ENCODE results near the gene CALML3.
"Not testable (repeated sequence)": the region's sequence is repeated elsewhere in the genome, so short reads cannot be mapped to it uniquely, and the experiment has no call there.

The CALML3 gene

GRCh38 chr10:5557799-5558771 is 33.3 kb downstream of the CALML3 start:
- Histone ChIP-seq H3K4me3 (ENCODE audit: insufficient read depth, low read depth, low read length) (no peak overlapping the region), H3K36me3 (ENCODE audit: control insufficient read depth, insufficient read depth, low read length) (no peaks in the 10 kb centered on the region), H3K27me3 (ENCODE audit: control insufficient read depth, insufficient read depth, low read length, poor library complexity, severe bottlenecking) (no peaks in the 10 kb centered on the region), H3K9me3 (ENCODE audit: control insufficient read depth, low read length) (no peaks in the 10 kb centered on the region), H3K4me1 (ENCODE audit: control insufficient read depth, insufficient read depth, low read length) (peaks cover 9% of the 10 kb centered on the region), H3K27ac (ENCODE audit: insufficient read depth, low read depth, low read length, poor library complexity, severe bottlenecking) (no peak overlapping the region)
- WGBS, 2 experiments: 91 to 92% methylated on average over 31 of the region's 31 CpGs

GRCh38 chr10:5559022-5559421 is 34.3 kb downstream of the CALML3 start:
- not testable (repeated sequence) for H3K36me3 ChIP-seq (ENCODE audit: control insufficient read depth, insufficient read depth, low read length); H3K4me1 ChIP-seq (ENCODE audit: control insufficient read depth, insufficient read depth, low read length); H3K27ac ChIP-seq (ENCODE audit: insufficient read depth, low read depth, low read length, poor library complexity, severe bottlenecking); H3K27me3 ChIP-seq (ENCODE audit: control insufficient read depth, insufficient read depth, low read length, poor library complexity, severe bottlenecking); H3K4me3 ChIP-seq (ENCODE audit: insufficient read depth, low read depth, low read length); H3K9me3 ChIP-seq (ENCODE audit: control insufficient read depth, low read length)
- 88 to 91% methylated on average over 9 of the region's 9 CpGs for WGBS, 2 experiments

GRCh38 chr10:5559642-5560141 is 34.9 kb downstream of the CALML3 start:
- Histone ChIP-seq H3K4me3 (ENCODE audit: insufficient read depth, low read depth, low read length) (no peak overlapping the region), H3K27me3 (ENCODE audit: control insufficient read depth, insufficient read depth, low read length, poor library complexity, severe bottlenecking) (no peaks in the 10 kb centered on the region), H3K27ac (ENCODE audit: insufficient read depth, low read depth, low read length, poor library complexity, severe bottlenecking) (no peak overlapping the region), H3K9me3 (ENCODE audit: control insufficient read depth, low read length) (no peaks in the 10 kb centered on the region), H3K36me3 (ENCODE audit: control insufficient read depth, insufficient read depth, low read length) (no peaks in the 10 kb centered on the region), H3K4me1 (ENCODE audit: control insufficient read depth, insufficient read depth, low read length) (peaks cover 9% of the 10 kb centered on the region)
- WGBS, 2 experiments: 82% methylated on average over 9 of the region's 9 CpGs

DNA sequence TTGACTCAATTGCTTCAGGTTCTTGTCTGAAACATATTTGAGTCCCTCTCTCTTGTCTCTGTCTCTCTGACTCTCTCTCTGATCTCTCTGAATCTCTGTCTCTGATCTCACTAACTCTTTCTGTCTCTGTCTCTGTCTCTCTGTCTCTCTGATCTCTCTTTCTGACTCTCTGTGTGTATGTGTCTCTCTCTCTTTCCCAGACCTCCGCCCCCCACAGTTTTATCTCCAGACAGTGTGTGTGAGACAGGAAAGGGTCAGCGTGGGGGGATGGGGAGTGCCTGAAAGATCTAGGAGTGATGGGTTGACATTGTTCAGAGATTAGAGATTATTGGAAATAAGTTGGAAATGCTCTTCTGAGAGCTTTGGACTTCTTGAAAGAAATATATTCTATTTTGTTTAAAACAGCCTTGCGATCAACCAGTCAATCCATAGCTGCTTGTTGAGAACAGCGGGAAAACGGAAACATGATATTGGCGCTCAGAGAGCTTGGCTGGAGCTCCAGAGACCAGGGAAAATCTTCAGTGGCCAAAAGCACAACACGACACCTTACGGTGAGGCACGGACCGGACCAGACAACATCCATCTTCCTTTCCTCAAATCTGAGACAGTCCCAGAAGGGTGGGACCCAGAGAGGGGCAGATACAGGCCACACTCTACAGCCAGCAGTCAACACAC is 35.5 kb downstream of the CALML3 start:
- Histone ChIP-seq H3K9me3 (ENCODE audit: control insufficient read depth, low read length) (no peaks in the 10 kb centered on the region), H3K4me3 (ENCODE audit: insufficient read depth, low read depth, low read length) (no peak overlapping the region), H3K27me3 (ENCODE audit: control insufficient read depth, insufficient read depth, low read length, poor library complexity, severe bottlenecking) (no peaks in the 10 kb centered on the region), H3K27ac (ENCODE audit: insufficient read depth, low read depth, low read length, poor library complexity, severe bottlenecking) (no peak overlapping the region), H3K4me1 (ENCODE audit: control insufficient read depth, insufficient read depth, low read length) (peaks cover 9% of the 10 kb centered on the region), H3K36me3 (ENCODE audit: control insufficient read depth, insufficient read depth, low read length) (no peaks in the 10 kb centered on the region)
- WGBS, 2 experiments: 90 to 91% methylated on average over 10 of the region's 10 CpGs

- H3K36me3 ChIP-seq (ENCODE audit: control insufficient read depth, insufficient read depth, low read length): no peaks in the 10 kb centered on the region
- WGBS, 2 experiments: 93 to 95% methylated on average over 28 of the region's 28 CpGs
- no peak overlapping the region for H3K4me3 ChIP-seq (ENCODE audit: insufficient read depth, low read depth, low read length)
- no peaks in the 10 kb centered on the region for H3K9me3 ChIP-seq (ENCODE audit: control insufficient read depth, low read length)
- no peak overlapping the region for H3K27ac ChIP-seq (ENCODE audit: insufficient read depth, low read depth, low read length, poor library complexity, severe bottlenecking)
- H3K4me1 ChIP-seq (ENCODE audit: control insufficient read depth, insufficient read depth, low read length): peaks cover 14% of the 10 kb centered on the region
- no peaks in the 10 kb centered on the region for H3K27me3 ChIP-seq (ENCODE audit: control insufficient read depth, insufficient read depth, low read length, poor library complexity, severe bottlenecking)
These were observed 36.3 kb downstream of the CALML3 start for GRCh38 chr10:5560817-5561703.

- H3K27me3 ChIP-seq (ENCODE audit: control insufficient read depth, insufficient read depth, low read length, poor library complexity, severe bottlenecking): no peaks in the 10 kb centered on the region
- no peak overlapping the region for H3K4me3 ChIP-seq (ENCODE audit: insufficient read depth, low read depth, low read length)
- H3K9me3 ChIP-seq (ENCODE audit: control insufficient read depth, low read length): no peaks in the 10 kb centered on the region
- no peak overlapping the region for H3K27ac ChIP-seq (ENCODE audit: insufficient read depth, low read depth, low read length, poor library complexity, severe bottlenecking)
- 91 to 93% methylated on average over 12 of the region's 13 CpGs for WGBS, 2 experiments
- H3K4me1 ChIP-seq (ENCODE audit: control insufficient read depth, insufficient read depth, low read length): peaks cover 18% of the 10 kb centered on the region
- H3K36me3 ChIP-seq (ENCODE audit: control insufficient read depth, insufficient read depth, low read length): no peaks in the 10 kb centered on the region
These were observed 37.2 kb downstream of the CALML3 start for GRCh38 chr10:5561704-5562645.

GRCh38 chr10:5563321-5563961 is 38.7 kb downstream of the CALML3 start:
- peaks cover 18% of the 10 kb centered on the region for H3K4me1 ChIP-seq (ENCODE audit: control insufficient read depth, insufficient read depth, low read length)
- 88% methylated on average over 21 of the region's 21 CpGs for WGBS, 2 experiments
- H3K4me3 ChIP-seq (ENCODE audit: insufficient read depth, low read depth, low read length): no peak overlapping the region
- H3K27me3 ChIP-seq (ENCODE audit: control insufficient read depth, insufficient read depth, low read length, poor library complexity, severe bottlenecking): no peaks in the 10 kb centered on the region
- no peaks in the 10 kb centered on the region for H3K36me3 ChIP-seq (ENCODE audit: control insufficient read depth, insufficient read depth, low read length)
- H3K27ac ChIP-seq (ENCODE audit: insufficient read depth, low read depth, low read length, poor library complexity, severe bottlenecking): no peak overlapping the region
- no peaks in the 10 kb centered on the region for H3K9me3 ChIP-seq (ENCODE audit: control insufficient read depth, low read length)

GRCh38 chr10:5563991-5564536 is 39.3 kb downstream of the CALML3 start:
- WGBS, 2 experiments: 90% methylated on average over 18 of the region's 18 CpGs
- Histone ChIP-seq H3K9me3 (ENCODE audit: control insufficient read depth, low read length) (no peaks in the 10 kb centered on the region), H3K27me3 (ENCODE audit: control insufficient read depth, insufficient read depth, low read length, poor library complexity, severe bottlenecking) (no peaks in the 10 kb centered on the region), H3K27ac (ENCODE audit: insufficient read depth, low read depth, low read length, poor library complexity, severe bottlenecking) (no peak overlapping the region), H3K4me3 (ENCODE audit: insufficient read depth, low read depth, low read length) (no peak overlapping the region), H3K36me3 (ENCODE audit: control insufficient read depth, insufficient read depth, low read length) (no peaks in the 10 kb centered on the region), H3K4me1 (ENCODE audit: control insufficient read depth, insufficient read depth, low read length) (peaks cover 18% of the 10 kb centered on the region)

Data from ectodermal cell (in vitro differentiated cells).